ENCODE data around the gene TRNAU1AP. TPM values are rescaled to one million over a fixed set of nuclear protein-coding genes. Genes with fewer than 3 reads are reported as not detected.

Gene TRNAU1AP
- total and polyA plus RNA-seq, 10 donors = 14.0 to 26.6 (median 24.0) TPM

- Histone ChIP-seq H3K27me3 (replicated peaks in 1 of 7) (no peaks in the 10 kb centered on the region), H3K4me3 (no peak overlapping the region), H3K36me3 (peaks cover 0 to 37% (median 11%) of the 10 kb centered on the region in 6 donors), H3K27ac (no peak overlapping the region), H3K4me1 (no peaks in the 10 kb centered on the region), H3K9me3 (no peaks in the 10 kb centered on the region)
- no peak for DNase-seq
- TF ChIP-seq POLR2AphosphoS5 (IDR thresholded peaks at IDR 0.05) = no peak
- no peak for TF ChIP-seq POLR2A (IDR thresholded peaks at IDR 0.05)
- TF ChIP-seq CTCF (IDR thresholded peaks at IDR 0.05 in 8 of 11, conservative IDR thresholded peaks at IDR 0.05 in 3 of 11) = no peak
- intact Hi-C loops (cut with DNase I; ENCODE audit: low total_unique reads) = no loop called here
- WGBS, 5 donors = 89 to 97% (median 94%) methylated on average over 9 of the region's 9 CpGs
Observed at GRCh38 chr1:28526886-28527285, 26.0 kb upstream of the TRNAU1AP start.

- intact Hi-C loops (cut with DNase I; ENCODE audit: low total_unique reads) = no loop called here
- H3K4me3 ChIP-seq = no peak overlapping the region
- no peaks in the 10 kb centered on the region for H3K4me1 ChIP-seq
- WGBS, 5 donors = 94 to 98% (median 97%) methylated on average over 20 to 31 of the region's 31 CpGs
- TF ChIP-seq CTCF (IDR thresholded peaks at IDR 0.05 in 8 of 11, conservative IDR thresholded peaks at IDR 0.05 in 3 of 11) (no peak), POLR2AphosphoS5 (IDR thresholded peaks at IDR 0.05) (no peak), POLR2A (IDR thresholded peaks at IDR 0.05) (no peak)
- H3K27ac ChIP-seq = no peak overlapping the region
- no peaks in the 10 kb centered on the region for H3K27me3 ChIP-seq (replicated peaks in 1 of 7)
- no peaks in the 10 kb centered on the region for H3K9me3 ChIP-seq
- peaks cover 0 to 54% (median 26%) of the 10 kb centered on the region in 6 donors for H3K36me3 ChIP-seq
- DNase-seq = no peak
Observed at GRCh38 chr1:28530456-28530855, 22.4 kb upstream of the TRNAU1AP start.

GRCh38 chr1:28534671-28535070, 18.2 kb upstream of the TRNAU1AP start:
- no peak overlapping the region for H3K4me3 ChIP-seq
- no peak overlapping the region for H3K27ac ChIP-seq
- no peaks in the 10 kb centered on the region for H3K9me3 ChIP-seq
- intact Hi-C loops (cut with DNase I; ENCODE audit: low total_unique reads) = no loop called here
- 94 to 98% (median 97%) methylated on average over 6 of the region's 6 CpGs for WGBS, 5 donors
- no peak for DNase-seq
- H3K27me3 ChIP-seq (replicated peaks in 1 of 7) = no peaks in the 10 kb centered on the region
- H3K4me1 ChIP-seq = no peaks in the 10 kb centered on the region
- TF ChIP-seq CTCF (IDR thresholded peaks at IDR 0.05 in 8 of 11, conservative IDR thresholded peaks at IDR 0.05 in 3 of 11) (no peak), POLR2AphosphoS5 (IDR thresholded peaks at IDR 0.05) (no peak), POLR2A (IDR thresholded peaks at IDR 0.05) (no peak)
- peaks cover 0 to 85% (median 53%) of the 10 kb centered on the region in 6 donors for H3K36me3 ChIP-seq

- TF ChIP-seq CTCF (IDR thresholded peaks at IDR 0.05 in 8 of 11, conservative IDR thresholded peaks at IDR 0.05 in 3 of 11) = no peak
- Histone ChIP-seq H3K4me3 (no peak overlapping the region), H3K9me3 (no peaks in the 10 kb centered on the region), H3K27ac (no peak overlapping the region), H3K4me1 (no peaks in the 10 kb centered on the region), H3K27me3 (replicated peaks in 1 of 7) (no peaks in the 10 kb centered on the region), H3K36me3 (peaks cover 0 to 80% (median 52%) of the 10 kb centered on the region in 6 donors)
- WGBS, 5 donors = 63 to 100% (median 71%) methylated on average over 1 to 6 of the region's 6 CpGs
- no peak for DNase-seq
- intact Hi-C loops (cut with DNase I; ENCODE audit: low total_unique reads) = no loop called here
Observed at GRCh38 chr1:28535180-28535579, 17.7 kb upstream of the TRNAU1AP start.
